ENCODE data around the gene NLRP10. TPM values are rescaled to one million over a fixed set of nuclear protein-coding genes. Genes with fewer than 3 reads are reported as not detected.

Gene NLRP10
- total and polyA plus RNA-seq, 7 donors: not detected

- DNase-seq: no peak
- H3K4me1 ChIP-seq: peaks cover 0 to 7% (median 0%) of the 10 kb centered on the region in 4 donors
- H3K27me3 ChIP-seq: no peaks in the 10 kb centered on the region
- WGBS, 2 donors: 70 to 71% methylated on average over 1 of the region's 1 CpG
- H3K9me3 ChIP-seq: no peaks in the 10 kb centered on the region
- H3K36me3 ChIP-seq: no peaks in the 10 kb centered on the region
- H3K4me3 ChIP-seq: no peak overlapping the region
- intact Hi-C loops (cut with DNase I): no loop called here
- H3K27ac ChIP-seq: no peak overlapping the region
- TF ChIP-seq EP300 (IDR thresholded peaks at IDR 0.05): no peak
- no peak for TF ChIP-seq POLR2A (IDR thresholded peaks at IDR 0.05)
Observed at GRCh38 chr11:7981619-7982157, 16.4 kb upstream of the NLRP10 start.

GRCh38 chr11:7977232-7977917, 12.1 kb upstream of the NLRP10 start:
- Histone ChIP-seq H3K4me3 (no peak overlapping the region), H3K27ac (no peak overlapping the region), H3K27me3 (no peaks in the 10 kb centered on the region), H3K9me3 (no peaks in the 10 kb centered on the region), H3K4me1 (no peaks in the 10 kb centered on the region), H3K36me3 (no peaks in the 10 kb centered on the region)
- DNase-seq: no peak
- no peak for TF ChIP-seq EP300 (IDR thresholded peaks at IDR 0.05)
- no peak for TF ChIP-seq POLR2A (IDR thresholded peaks at IDR 0.05)
- no peak for TF ChIP-seq POLR2AphosphoS5 (IDR thresholded peaks at IDR 0.05)
- TF ChIP-seq CTCF (IDR thresholded peaks at IDR 0.05): no peak
- intact Hi-C loops (cut with DNase I): no loop called here
- WGBS, 2 donors: 62 to 69% methylated on average over 5 of the region's 5 CpGs

GRCh38 chr11:7974668-7975067, 9.4 kb upstream of the NLRP10 start:
- intact Hi-C loops (cut with DNase I): no loop called here
- H3K36me3 ChIP-seq: no peaks in the 10 kb centered on the region
- H3K4me3 ChIP-seq: no peak overlapping the region
- no peaks in the 10 kb centered on the region for H3K27me3 ChIP-seq
- 83 to 92% methylated on average over 2 of the region's 2 CpGs for WGBS, 2 donors
- no peaks in the 10 kb centered on the region for H3K9me3 ChIP-seq
- TF ChIP-seq EP300 (IDR thresholded peaks at IDR 0.05): no peak
- no peak for TF ChIP-seq CTCF (IDR thresholded peaks at IDR 0.05)
- TF ChIP-seq POLR2AphosphoS5 (IDR thresholded peaks at IDR 0.05): no peak
- TF ChIP-seq POLR2A (IDR thresholded peaks at IDR 0.05): no peak
- DNase-seq: no peak
- H3K4me1 ChIP-seq: no peaks in the 10 kb centered on the region
- H3K27ac ChIP-seq: no peak overlapping the region

GRCh38 chr11:7973011-7973410, 7.8 kb upstream of the NLRP10 start:
- H3K27ac ChIP-seq: no peak overlapping the region

GRCh38 chr11:7971846-7972245, 6.6 kb upstream of the NLRP10 start:
- DNase-seq: no peak
- Histone ChIP-seq H3K27ac (no peak overlapping the region), H3K36me3 (no peaks in the 10 kb centered on the region), H3K4me3 (no peak overlapping the region), H3K4me1 (no peaks in the 10 kb centered on the region), H3K9me3 (no peaks in the 10 kb centered on the region), H3K27me3 (no peaks in the 10 kb centered on the region)
- no peak for TF ChIP-seq POLR2A (IDR thresholded peaks at IDR 0.05)
- no peak for TF ChIP-seq CTCF (IDR thresholded peaks at IDR 0.05)
- no peak for TF ChIP-seq EP300 (IDR thresholded peaks at IDR 0.05)
- TF ChIP-seq POLR2AphosphoS5 (IDR thresholded peaks at IDR 0.05): no peak
- intact Hi-C loops (cut with DNase I): no loop called here

More at GRCh38 chr11:7973011-7973410, 7.8 kb upstream of the NLRP10 start:
- no peaks in the 10 kb centered on the region for H3K27me3 ChIP-seq
- H3K36me3 ChIP-seq: no peaks in the 10 kb centered on the region
- intact Hi-C loops (cut with DNase I): no loop called here
- 87 to 89% methylated on average over 5 of the region's 5 CpGs for WGBS, 2 donors
- no peak for DNase-seq
- H3K9me3 ChIP-seq: no peaks in the 10 kb centered on the region
- TF ChIP-seq EP300 (IDR thresholded peaks at IDR 0.05) (no peak), CTCF (IDR thresholded peaks at IDR 0.05) (no peak), POLR2A (IDR thresholded peaks at IDR 0.05) (no peak), POLR2AphosphoS5 (IDR thresholded peaks at IDR 0.05) (no peak)
- H3K4me3 ChIP-seq: no peak overlapping the region
- no peaks in the 10 kb centered on the region for H3K4me1 ChIP-seq
